Ishikawa (cell line): ENCODE measurements around the gene PDCD4.

ENCODE experiments used
- CEBPB ChIP-seq: IDR thresholded peaks from 2 replicates; pipeline ENCODE4 v1.6.1; 2012
- CREB1 ChIP-seq: IDR thresholded peaks from 2 replicates; pipeline ENCODE4 v1.6.1; 2012; ENCODE audit warnings: low read depth
- EGR1 ChIP-seq: IDR thresholded peaks from 2 replicates; pipeline ENCODE4 v1.6.1; 2012
- EP300 ChIP-seq: IDR thresholded peaks from 2 replicates; pipeline ENCODE4 v1.6.1; 2012; ENCODE audit warnings: borderline replicate concordance
- FOXM1 ChIP-seq: IDR thresholded peaks from 2 replicates; pipeline ENCODE4 v1.6.1; 2012; ENCODE audit warnings: low read depth, borderline replicate concordance
- MAX ChIP-seq: IDR thresholded peaks from 2 replicates; pipeline ENCODE4 v1.6.1; 2012
- NFIC ChIP-seq: IDR thresholded peaks from 2 replicates; pipeline ENCODE4 v1.6.1; 2012
- RAD21 ChIP-seq: IDR thresholded peaks from 2 replicates; pipeline ENCODE4 v1.6.1; 2012; ENCODE audit warnings: low read depth
- REST ChIP-seq: IDR thresholded peaks from 2 replicates; pipeline ENCODE4 v1.6.1; 2012; ENCODE audit warnings: low read depth, mild to moderate bottlenecking
- TAF1 ChIP-seq: IDR thresholded peaks from 2 replicates; pipeline ENCODE4 v1.6.1; 2012; ENCODE audit warnings: low read depth, mild to moderate bottlenecking
- TCF12 ChIP-seq: IDR thresholded peaks from 2 replicates; pipeline ENCODE4 v1.6.1; 2012; ENCODE audit warnings: low read depth
- TEAD4 ChIP-seq: IDR thresholded peaks from 2 replicates; pipeline ENCODE4 v1.6.1; 2012
- USF1 ChIP-seq: IDR thresholded peaks from 2 replicates; pipeline ENCODE4 v1.6.1; 2012
- YY1 ChIP-seq: IDR thresholded peaks from 2 replicates; pipeline ENCODE4 v1.6.1; 2012; ENCODE audit warnings: low read depth
- ZBTB7A ChIP-seq: IDR thresholded peaks from 2 replicates; pipeline ENCODE4 v1.6.1; 2012; ENCODE audit warnings: low read depth

Gene PDCD4

GRCh38 chr10:110861930-110862649 is 9.6 kb upstream of the PDCD4 start:
- TF ChIP-seq NFIC (no peak), YY1 (no peak), TEAD4 (no peak), TCF12 (no peak), MAX (no peak), RAD21 (no peak), TAF1 (no peak), FOXM1 (no peak)

- TF ChIP-seq USF1 (no peak), TEAD4 (no peak), CEBPB (no peak), YY1 (no peak), RAD21 (no peak), NFIC (no peak), TCF12 (no peak), REST (no peak), MAX (no peak), EGR1 (no peak), ZBTB7A (no peak), CREB1 (no peak), EP300 (no peak), FOXM1 (no peak), TAF1 (no peak)
These were observed 8.8 kb upstream of the PDCD4 start for GRCh38 chr10:110862961-110863360.

GRCh38 chr10:110863361-110863760 is 8.4 kb upstream of the PDCD4 start:
- TF ChIP-seq TCF12, result no peak
- TF ChIP-seq CREB1, result no peak
- no peak for TF ChIP-seq ZBTB7A
- no peak for TF ChIP-seq EP300
- TF ChIP-seq EGR1, result no peak
- no peak for TF ChIP-seq YY1
- no peak for TF ChIP-seq TEAD4
- TF ChIP-seq TAF1, result no peak
- TF ChIP-seq RAD21, result no peak
- no peak for TF ChIP-seq NFIC
- no peak for TF ChIP-seq REST

- TF ChIP-seq USF1 (no peak), EP300 (no peak), EGR1 (no peak), NFIC (no peak), ZBTB7A (no peak), TEAD4 (no peak), CEBPB (no peak), FOXM1 (no peak), TCF12 (no peak), CREB1 (no peak), TAF1 (no peak), REST (no peak), MAX (no peak), YY1 (no peak)
These were observed 7.8 kb upstream of the PDCD4 start for GRCh38 chr10:110863956-110864355.
